Measurements from ENCODE around the gene SLC16A9.
"Not testable (repeated sequence)": the region's sequence is repeated elsewhere in the genome, so short reads cannot be mapped to it uniquely, and the experiment has no call there.

DNA sequence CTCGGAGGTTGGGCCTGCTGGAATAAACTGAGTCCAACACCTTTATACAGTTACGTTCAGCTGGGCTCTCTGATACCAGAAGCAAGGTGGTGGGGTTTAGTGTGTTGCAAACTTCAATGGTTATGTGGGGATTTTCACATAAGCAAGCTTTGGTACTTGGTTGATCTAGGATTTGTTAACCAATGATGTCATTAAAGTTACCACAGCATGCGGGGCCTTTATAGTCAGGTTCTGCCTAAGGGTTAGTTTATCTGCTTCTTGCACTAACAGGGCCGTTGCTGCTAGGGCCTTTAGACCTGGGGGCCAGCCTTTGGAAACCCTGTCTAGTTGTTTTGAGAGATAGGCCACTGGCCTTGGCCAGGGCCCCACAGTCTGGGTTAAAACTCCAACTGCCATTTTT, 19.5 kb upstream of the SLC16A9 start:
- not testable (repeated sequence) for TF ChIP-seq YY1 (IDR thresholded peaks at IDR 0.05; ENCODE audit: insufficient read depth, insufficient read length); SUZ12 (IDR thresholded peaks at IDR 0.05; ENCODE audit: extremely low read depth, insufficient read depth, insufficient read length)

Measured in NT2/D1 (cell line).